ENCODE results near the gene HOXA2. TPM values are rescaled to one million over a fixed set of nuclear protein-coding genes. Genes with fewer than 3 reads are reported as not detected.

The HOXA2 gene
- polyA plus RNA-seq, 1 experiment = 0.09 TPM

DNA sequence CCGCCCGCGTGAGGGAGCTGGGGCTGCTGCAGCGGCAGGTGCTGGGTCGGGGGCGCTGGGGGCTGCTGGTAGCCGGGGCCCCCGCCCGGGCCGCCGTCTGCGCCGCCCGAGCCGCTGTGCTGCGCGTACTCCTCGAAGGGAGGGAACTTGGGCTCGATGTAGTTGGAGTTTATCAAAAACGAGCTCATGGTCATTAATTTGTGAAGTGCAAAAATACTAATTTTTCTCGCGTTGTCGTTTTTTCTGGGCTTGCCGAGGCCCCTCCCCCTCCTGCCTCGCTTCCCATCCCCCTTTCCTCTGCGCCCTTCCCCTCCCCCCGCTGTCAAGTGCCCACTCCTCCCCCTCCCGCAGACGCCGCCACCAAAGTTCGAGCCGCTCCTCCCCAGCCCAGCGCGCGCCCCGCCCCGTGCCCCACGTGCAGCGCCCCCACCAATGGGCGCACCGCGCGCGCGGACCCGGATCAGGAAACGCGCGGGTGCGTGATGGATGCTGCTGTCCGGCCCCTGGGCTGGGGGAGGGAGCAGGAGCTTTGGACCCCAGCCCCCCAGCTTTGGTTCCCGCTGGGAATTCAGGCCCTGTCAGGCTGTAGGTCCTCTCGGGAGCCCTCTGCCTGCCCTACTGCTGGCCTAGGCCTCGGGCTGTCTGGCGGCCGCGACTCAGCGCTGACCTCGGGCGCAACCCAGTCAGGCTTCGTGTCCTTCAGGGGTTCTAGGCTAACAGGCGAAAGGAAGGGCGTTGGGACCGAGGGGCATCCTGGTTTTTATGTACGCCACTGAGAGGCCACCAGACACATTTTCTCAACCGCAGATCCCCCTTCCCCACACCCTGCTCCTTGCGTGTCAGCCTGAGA lies 28.3 kb upstream of the HOXA2 start, which contains the start of gene HOXA4:
Gene HOXA4, minus strand, starts transcription at position 218 of the 850 bp plus-strand sequence. Its CDS starts 24 bp downstream, at position 194.
- no peak for DNase-seq (ENCODE audit: low read depth)
- POLR2A ChIA-PET = no interaction called here
- peak within 1 kb of the TSS; percentile 78 for H3K4me3 ChIP-seq (ENCODE audit: low read depth, low read length)
- CTCF ChIA-PET = interaction anchor here (0.6 to 2.2 kb wide), 10 partner anchors 10 to 1599 kb away, joined by 3 to 15 read pairs (median 4); partner anchors contain the start of gene HOXA5
- H3K27me3 ChIP-seq (ENCODE audit: control insufficient read depth, insufficient read depth, low read length) = no peaks in the 10 kb centered on the region
- H3K36me3 ChIP-seq (ENCODE audit: control insufficient read depth, insufficient read depth, low read length) = no peaks in the 10 kb centered on the region
- TF ChIP-seq, protein P1, sequence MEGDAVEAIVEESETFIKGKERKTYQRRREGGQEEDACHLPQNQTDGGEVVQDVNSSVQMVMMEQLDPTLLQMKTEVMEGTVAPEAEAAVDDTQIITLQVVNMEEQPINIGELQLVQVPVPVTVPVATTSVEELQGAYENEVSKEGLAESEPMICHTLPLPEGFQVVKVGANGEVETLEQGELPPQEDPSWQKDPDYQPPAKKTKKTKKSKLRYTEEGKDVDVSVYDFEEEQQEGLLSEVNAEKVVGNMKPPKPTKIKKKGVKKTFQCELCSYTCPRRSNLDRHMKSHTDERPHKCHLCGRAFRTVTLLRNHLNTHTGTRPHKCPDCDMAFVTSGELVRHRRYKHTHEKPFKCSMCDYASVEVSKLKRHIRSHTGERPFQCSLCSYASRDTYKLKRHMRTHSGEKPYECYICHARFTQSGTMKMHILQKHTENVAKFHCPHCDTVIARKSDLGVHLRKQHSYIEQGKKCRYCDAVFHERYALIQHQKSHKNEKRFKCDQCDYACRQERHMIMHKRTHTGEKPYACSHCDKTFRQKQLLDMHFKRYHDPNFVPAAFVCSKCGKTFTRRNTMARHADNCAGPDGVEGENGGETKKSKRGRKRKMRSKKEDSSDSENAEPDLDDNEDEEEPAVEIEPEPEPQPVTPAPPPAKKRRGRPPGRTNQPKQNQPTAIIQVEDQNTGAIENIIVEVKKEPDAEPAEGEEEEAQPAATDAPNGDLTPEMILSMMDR (IDR thresholded peaks at IDR 0.05; ENCODE audit: insufficient read depth, low read depth, low read length) = no peak

DNA sequence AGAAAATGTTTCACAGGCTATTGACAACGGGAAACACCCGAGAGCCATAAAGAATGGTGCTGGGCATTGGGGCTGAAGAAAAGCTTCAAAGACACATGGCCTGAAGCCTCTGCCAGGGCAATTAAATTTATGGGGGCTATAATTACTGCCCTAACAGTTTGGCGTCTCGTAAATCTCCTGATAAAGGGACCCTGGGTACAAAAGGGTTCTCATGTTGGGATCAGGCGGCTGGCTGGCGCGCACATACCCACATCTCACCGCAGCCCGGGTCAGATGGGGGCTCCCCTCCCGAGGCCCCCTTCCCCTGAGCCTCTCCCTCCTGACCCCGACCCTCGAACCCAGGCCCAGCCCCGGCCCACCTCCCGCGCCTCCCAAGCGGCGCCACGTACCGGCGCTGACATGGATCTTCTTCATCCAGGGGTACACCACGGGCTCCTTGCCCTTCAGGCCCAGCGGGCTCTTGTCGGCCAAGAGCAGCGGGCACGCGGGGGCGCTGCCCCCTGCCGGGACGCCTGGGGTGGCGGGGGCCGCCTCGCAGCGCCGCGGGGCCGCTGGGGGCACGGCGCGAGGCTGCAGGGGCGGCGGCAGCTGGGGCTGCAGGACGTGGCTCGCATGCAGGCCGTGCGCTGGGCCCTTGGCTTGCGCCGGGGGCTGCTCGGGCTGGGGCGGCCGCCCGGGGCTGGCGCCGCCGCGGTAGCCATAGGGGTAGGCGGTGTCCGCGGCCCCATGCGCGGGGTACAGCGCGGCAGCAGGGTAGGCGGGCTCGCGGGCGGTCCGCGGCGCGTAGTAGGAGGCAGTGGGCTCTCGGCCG lies 27.5 kb upstream of the HOXA2 start:
- ChIA-PET CTCF (interaction anchor here (0.9 to 2.4 kb wide), 4 partner anchors 13 to 272 kb away, joined by 4 to 15 read pairs (median 6); partner anchors contain the start of gene HOXA5), POLR2A (no interaction called here)
- H3K27me3 ChIP-seq (ENCODE audit: control insufficient read depth, insufficient read depth, low read length) = no peaks in the 10 kb centered on the region
- no peaks in the 10 kb centered on the region for H3K36me3 ChIP-seq (ENCODE audit: control insufficient read depth, insufficient read depth, low read length)
- no peak for DNase-seq (ENCODE audit: low read depth)
- peak overlapping the region; percentile 78 for H3K4me3 ChIP-seq (ENCODE audit: low read depth, low read length)
- TF ChIP-seq, protein P1 (IDR thresholded peaks at IDR 0.05; ENCODE audit: insufficient read depth, low read depth, low read length) = peak; percentile 33; the same call in 1 of the 2 replicates

DNA sequence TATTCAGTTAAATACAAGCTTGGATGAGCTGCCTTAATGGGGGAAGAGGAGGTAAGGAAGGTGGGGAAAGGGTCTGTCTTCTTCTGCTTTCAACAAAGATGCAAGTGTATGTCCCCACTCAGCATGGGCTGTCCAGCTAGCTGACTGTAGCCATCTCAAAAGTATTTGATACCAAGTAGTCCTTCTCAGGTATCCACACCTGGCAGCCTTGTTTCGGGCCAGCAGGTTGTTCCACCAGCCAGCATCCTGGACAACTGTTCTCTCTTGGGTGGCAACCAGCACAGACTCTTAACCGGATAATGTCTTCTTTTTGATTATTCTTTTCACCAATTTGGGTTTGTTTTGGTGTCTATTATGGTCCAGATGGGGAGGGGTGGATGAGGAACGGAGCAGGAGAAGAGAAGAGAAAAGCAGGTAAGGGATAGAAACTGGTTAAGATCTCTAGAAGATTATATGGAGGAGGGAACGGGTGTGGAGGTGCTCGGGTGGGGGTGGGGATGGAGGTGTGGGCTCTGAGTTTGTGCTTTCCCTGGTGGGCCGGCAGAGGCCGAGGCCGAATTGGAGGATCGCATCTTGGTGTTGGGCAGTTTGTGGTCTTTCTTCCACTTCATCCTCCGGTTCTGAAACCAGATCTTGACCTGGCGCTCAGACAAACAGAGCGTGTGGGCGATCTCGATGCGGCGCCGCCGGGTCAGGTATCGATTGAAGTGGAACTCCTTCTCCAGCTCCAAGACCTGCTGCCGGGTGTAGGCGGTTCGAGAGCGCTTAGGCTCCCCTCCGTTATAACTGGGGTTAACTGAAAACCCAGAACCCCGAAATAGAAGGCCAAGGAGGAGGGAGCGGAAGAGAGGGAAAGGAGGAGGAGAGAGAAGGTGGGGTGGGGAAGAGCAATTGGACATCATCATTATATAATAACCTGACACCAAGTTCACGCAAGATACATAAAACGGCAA lies 26.6 kb upstream of the HOXA2 start:
- POLR2A ChIA-PET = no interaction called here

DNA sequence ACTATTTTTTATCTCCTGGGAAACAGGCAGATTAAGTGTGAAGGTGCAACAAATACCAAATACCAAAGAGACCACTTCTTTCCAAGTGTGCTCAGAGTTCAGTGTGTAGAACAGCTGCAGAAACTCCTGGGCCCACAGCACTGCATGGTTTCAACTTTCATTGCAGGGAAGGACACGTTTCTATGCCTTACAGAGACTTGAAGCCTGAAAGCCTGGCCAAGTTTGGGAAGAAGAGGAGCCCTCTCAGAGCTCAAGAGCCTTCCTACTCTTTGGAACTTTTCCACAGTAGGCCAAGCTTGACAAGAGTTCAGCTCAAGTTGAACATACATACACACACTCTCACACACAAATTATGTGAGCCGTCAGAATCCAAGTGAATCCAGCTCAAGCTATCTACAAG lies 25.6 kb upstream of the HOXA2 start:
- ChIA-PET CTCF (interaction anchor here (0.9 to 2.4 kb wide), 3 partner anchors 15 to 33 kb away, joined by 3 to 6 read pairs (median 4); no protein-coding TSS in a partner anchor), POLR2A (no interaction called here)
- TF ChIP-seq, protein P1 (IDR thresholded peaks at IDR 0.05; ENCODE audit: insufficient read depth, low read depth, low read length) = no peak
- Histone ChIP-seq H3K36me3 (ENCODE audit: control insufficient read depth, insufficient read depth, low read length) (no peaks in the 10 kb centered on the region), H3K27me3 (ENCODE audit: control insufficient read depth, insufficient read depth, low read length) (no peaks in the 10 kb centered on the region), H3K4me3 (ENCODE audit: low read depth, low read length) (no peak overlapping the region)
- DNase-seq (ENCODE audit: low read depth) = no peak

More for the DNA sequence above, 26.6 kb upstream of the HOXA2 start:
- CTCF ChIA-PET = interaction anchor here (1.7 to 2.4 kb wide), 2 partner anchors 14 to 32 kb away, joined by 4 to 6 read pairs; no protein-coding TSS in a partner anchor
- Histone ChIP-seq H3K36me3 (ENCODE audit: control insufficient read depth, insufficient read depth, low read length) (no peaks in the 10 kb centered on the region), H3K4me3 (ENCODE audit: low read depth, low read length) (no peak overlapping the region), H3K27me3 (ENCODE audit: control insufficient read depth, insufficient read depth, low read length) (no peaks in the 10 kb centered on the region)
- DNase-seq (ENCODE audit: low read depth) = no peak
- TF ChIP-seq, protein P1 (IDR thresholded peaks at IDR 0.05; ENCODE audit: insufficient read depth, low read depth, low read length) = no peak

Measured in BJ (cell line).